ENCODE data around the gene TREH. TPM values are rescaled to one million over a fixed set of nuclear protein-coding genes. Genes with fewer than 3 reads are reported as not detected.
A peak's percentile ranks its signal among the peaks of the same experiment; 100 is the strongest.
"Not testable (repeated sequence)": the region's sequence is repeated elsewhere in the genome, so short reads cannot be mapped to it uniquely, and the experiment has no call there.

Gene TREH
- total RNA-seq, 1 experiment from 2014 or later, result not detected

DNA sequence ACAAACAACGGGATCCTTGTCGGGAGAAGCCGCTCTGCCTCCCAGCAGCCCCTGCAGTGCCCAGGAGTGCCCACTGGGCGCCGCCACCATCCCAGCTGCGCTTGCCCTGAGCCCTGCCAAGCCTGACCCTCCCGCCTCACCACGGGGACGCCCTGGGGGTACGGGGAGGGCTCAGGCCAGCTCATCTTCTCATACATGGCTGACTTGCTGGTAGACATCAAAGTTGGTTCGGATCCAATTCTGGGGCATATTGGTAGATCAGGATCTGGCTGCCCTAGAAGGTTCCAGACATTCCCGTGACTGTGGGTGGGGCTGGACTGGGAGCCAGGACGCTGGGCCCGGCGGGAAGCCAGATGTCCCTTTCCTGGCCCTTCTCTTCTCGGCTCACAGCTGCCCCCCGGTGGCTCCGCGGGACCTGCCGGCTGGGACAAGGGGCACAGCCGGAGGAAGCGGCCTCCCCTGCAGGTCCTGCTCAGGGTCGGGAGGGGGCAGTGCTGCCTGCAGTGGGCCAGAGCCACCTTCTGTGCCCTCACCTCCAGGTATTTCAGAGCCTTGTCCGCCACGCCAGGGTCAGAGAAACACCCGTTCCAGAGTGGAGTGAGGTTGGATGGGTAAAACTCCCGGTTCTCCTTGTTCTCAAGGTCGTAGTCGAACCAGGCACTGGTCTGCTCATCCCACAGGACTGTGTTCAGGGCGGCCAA is 10.6 kb upstream of the TREH start:
- BruUV-seq (replicated peaks), result no TSS peak
- Mint-ChIP-seq H3K9me3 (ENCODE audit: unreplicated experiment) (no peaks in the 10 kb centered on the region), H3K4me3 (ENCODE audit: unreplicated experiment) (peak overlapping the region; percentile 25), H3K36me3 (ENCODE audit: insufficient read depth, unreplicated experiment) (no peaks in the 10 kb centered on the region), H3K27ac (ENCODE audit: low read depth, unreplicated experiment) (peak overlapping the region; percentile 67), H3K4me1 (ENCODE audit: insufficient read depth, unreplicated experiment) (peaks cover 23% of the 10 kb centered on the region), H3K27me3 (ENCODE audit: insufficient read depth, unreplicated experiment) (no peaks in the 10 kb centered on the region)
- intact Hi-C loops (cut with micrococcal nuclease), result loop anchor here (1.0 to 2.0 kb wide), 5 partner anchors 67 to 266 kb away; partner anchors contain the start of gene UPK2
- ChIA-PET CTCF (interaction anchor here (0.6 to 6.9 kb wide), 53 partner anchors 9 to 299 kb away, joined by 3 to 58 read pairs (median 4); partner anchors contain the start of genes BCL9L and DDX6), POLR2A (interaction anchor here (0.5 to 5.2 kb wide), 23 partner anchors 10 to 309 kb away, joined by 3 to 98 read pairs (median 4); partner anchors contain the start of genes BCL9L and DDX6)
- TF ChIP-seq, protein P1, sequence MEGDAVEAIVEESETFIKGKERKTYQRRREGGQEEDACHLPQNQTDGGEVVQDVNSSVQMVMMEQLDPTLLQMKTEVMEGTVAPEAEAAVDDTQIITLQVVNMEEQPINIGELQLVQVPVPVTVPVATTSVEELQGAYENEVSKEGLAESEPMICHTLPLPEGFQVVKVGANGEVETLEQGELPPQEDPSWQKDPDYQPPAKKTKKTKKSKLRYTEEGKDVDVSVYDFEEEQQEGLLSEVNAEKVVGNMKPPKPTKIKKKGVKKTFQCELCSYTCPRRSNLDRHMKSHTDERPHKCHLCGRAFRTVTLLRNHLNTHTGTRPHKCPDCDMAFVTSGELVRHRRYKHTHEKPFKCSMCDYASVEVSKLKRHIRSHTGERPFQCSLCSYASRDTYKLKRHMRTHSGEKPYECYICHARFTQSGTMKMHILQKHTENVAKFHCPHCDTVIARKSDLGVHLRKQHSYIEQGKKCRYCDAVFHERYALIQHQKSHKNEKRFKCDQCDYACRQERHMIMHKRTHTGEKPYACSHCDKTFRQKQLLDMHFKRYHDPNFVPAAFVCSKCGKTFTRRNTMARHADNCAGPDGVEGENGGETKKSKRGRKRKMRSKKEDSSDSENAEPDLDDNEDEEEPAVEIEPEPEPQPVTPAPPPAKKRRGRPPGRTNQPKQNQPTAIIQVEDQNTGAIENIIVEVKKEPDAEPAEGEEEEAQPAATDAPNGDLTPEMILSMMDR (IDR thresholded peaks at IDR 0.05; ENCODE audit: unreplicated experiment), result peak; percentile 85
- peak; percentile 97 for DNase-seq (ENCODE audit: unreplicated experiment)

DNA sequence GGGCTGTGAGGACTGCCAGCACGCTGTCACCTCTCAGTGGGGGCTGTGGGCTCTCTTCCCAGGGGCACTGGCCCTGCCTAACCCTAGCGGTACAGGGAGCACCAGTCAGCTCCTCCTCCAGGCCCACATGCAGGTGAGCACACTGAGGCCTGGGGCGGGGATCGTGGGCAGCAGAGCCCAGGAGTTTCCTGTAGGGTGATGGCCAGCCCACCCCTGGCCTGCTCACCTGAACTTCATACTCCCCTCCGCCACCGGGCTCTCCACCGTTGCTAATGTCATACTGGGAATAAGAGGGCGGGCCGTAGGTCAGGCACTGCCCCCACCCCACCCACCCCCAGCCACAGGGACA is 10.0 kb upstream of the TREH start:
- CTCF ChIA-PET, result interaction anchor here (0.6 to 6.9 kb wide), 53 partner anchors 9 to 299 kb away, joined by 3 to 58 read pairs (median 4); partner anchors contain the start of genes BCL9L and DDX6
- Mint-ChIP-seq H3K27ac (ENCODE audit: low read depth, unreplicated experiment) (peak overlapping the region; percentile 67), H3K27me3 (ENCODE audit: insufficient read depth, unreplicated experiment) (no peaks in the 10 kb centered on the region), H3K4me3 (ENCODE audit: unreplicated experiment) (peak overlapping the region; percentile 25), H3K4me1 (ENCODE audit: insufficient read depth, unreplicated experiment) (peaks cover 23% of the 10 kb centered on the region), H3K9me3 (ENCODE audit: unreplicated experiment) (no peaks in the 10 kb centered on the region), H3K36me3 (ENCODE audit: insufficient read depth, unreplicated experiment) (no peaks in the 10 kb centered on the region)
- no peak for DNase-seq (ENCODE audit: unreplicated experiment)
- no TSS peak for BruUV-seq (replicated peaks)
- POLR2A ChIA-PET, result interaction anchor here (0.5 to 5.2 kb wide), 22 partner anchors 11 to 309 kb away, joined by 3 to 98 read pairs (median 4); partner anchors contain the start of genes BCL9L and DDX6
- TF ChIP-seq, protein P1 (IDR thresholded peaks at IDR 0.05; ENCODE audit: unreplicated experiment), result no peak
- intact Hi-C loops (cut with micrococcal nuclease), result no loop called here

DNA sequence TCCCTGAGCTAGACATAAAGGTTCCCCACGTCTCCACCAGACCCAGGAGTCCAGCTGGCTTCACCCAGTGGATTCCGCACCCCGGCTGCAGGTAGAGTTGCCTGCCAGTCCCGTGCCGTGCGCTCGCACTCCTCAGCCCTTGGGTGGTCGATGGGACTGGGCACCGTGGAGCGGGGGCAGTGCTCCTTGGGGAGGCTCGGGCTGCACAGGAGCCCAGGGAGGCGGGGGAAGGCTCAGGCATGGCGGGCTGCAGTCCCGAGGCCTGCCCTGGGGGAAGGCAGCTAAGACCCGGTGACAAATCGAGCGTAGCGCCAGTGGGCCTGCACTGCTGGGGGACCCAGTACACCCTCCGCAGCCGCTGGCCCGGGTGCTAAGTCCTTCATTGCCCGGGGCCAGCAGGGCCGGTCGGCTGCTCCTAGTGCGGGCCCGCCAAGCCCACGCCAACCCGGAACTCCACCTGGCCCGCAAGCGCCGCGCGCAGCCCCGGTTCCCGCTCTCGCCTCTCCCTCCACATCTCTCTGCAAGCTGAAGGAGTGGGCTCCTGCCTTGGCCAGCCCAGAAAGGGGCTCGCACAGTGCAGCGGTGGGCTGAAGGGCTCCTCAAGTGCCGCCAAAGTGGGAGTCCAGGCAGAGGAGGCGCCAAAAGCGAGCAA is 9.5 kb upstream of the TREH start:
- DNase-seq (ENCODE audit: unreplicated experiment), result no peak
- Mint-ChIP-seq H3K36me3 (ENCODE audit: insufficient read depth, unreplicated experiment) (no peaks in the 10 kb centered on the region), H3K27ac (ENCODE audit: low read depth, unreplicated experiment) (no peak overlapping the region), H3K4me1 (ENCODE audit: insufficient read depth, unreplicated experiment) (peaks cover 23% of the 10 kb centered on the region), H3K27me3 (ENCODE audit: insufficient read depth, unreplicated experiment) (no peaks in the 10 kb centered on the region), H3K9me3 (ENCODE audit: unreplicated experiment) (no peaks in the 10 kb centered on the region), H3K4me3 (ENCODE audit: unreplicated experiment) (no peak overlapping the region)
- TF ChIP-seq, protein P1 (IDR thresholded peaks at IDR 0.05; ENCODE audit: unreplicated experiment), result no peak
- POLR2A ChIA-PET, result interaction anchor here (0.5 to 5.2 kb wide), 9 partner anchors 18 to 239 kb away, joined by 3 to 98 read pairs (median 4); partner anchors contain the start of gene DDX6
- intact Hi-C loops (cut with micrococcal nuclease), result no loop called here
- BruUV-seq (replicated peaks), result no TSS peak
- CTCF ChIA-PET, result interaction anchor here (0.6 to 6.9 kb wide), 41 partner anchors 8 to 647 kb away, joined by 3 to 58 read pairs (median 4); partner anchors contain the start of genes BCL9L and DDX6

DNA sequence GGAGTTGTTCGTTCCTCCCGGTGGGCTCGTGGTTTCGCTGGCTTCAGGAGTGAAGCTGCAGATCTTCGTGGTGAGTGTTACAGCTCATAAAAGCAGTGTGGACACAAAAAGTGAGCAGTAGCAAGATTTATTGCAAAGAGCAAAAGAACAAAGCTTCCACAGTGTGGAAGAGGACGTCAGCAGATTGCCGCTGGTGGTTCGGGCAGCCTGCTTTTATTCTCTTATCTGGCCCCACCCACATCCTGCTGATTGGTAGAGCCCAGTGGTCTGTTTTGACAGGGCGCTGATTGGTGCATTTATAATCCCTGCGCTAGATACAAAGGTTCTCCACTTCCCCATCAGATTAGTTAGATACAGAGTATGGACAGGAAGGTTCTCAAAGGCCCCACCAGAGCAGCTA is 8.9 kb upstream of the TREH start:
- POLR2A ChIA-PET, result interaction anchor here (0.7 to 5.2 kb wide), 4 partner anchors 65 to 239 kb away, joined by 3 to 98 read pairs (median 4); partner anchors contain the start of gene DDX6
- DNase-seq (ENCODE audit: unreplicated experiment); intact Hi-C loops (cut with micrococcal nuclease); H3K9me3 Mint-ChIP-seq (ENCODE audit: unreplicated experiment); H3K27me3 Mint-ChIP-seq (ENCODE audit: insufficient read depth, unreplicated experiment); H3K27ac Mint-ChIP-seq (ENCODE audit: low read depth, unreplicated experiment); H3K36me3 Mint-ChIP-seq (ENCODE audit: insufficient read depth, unreplicated experiment); H3K4me3 Mint-ChIP-seq (ENCODE audit: unreplicated experiment); BruUV-seq (replicated peaks): not testable (repeated sequence)
- H3K4me1 Mint-ChIP-seq (ENCODE audit: insufficient read depth, unreplicated experiment), result peaks cover 23% of the 10 kb centered on the region
- CTCF ChIA-PET, result interaction anchor here (0.6 to 6.9 kb wide), 17 partner anchors 11 to 648 kb away, joined by 3 to 58 read pairs (median 3); partner anchors contain the start of genes BCL9L and DDX6
